OCI-LY3 (cell line): ENCODE measurements around the gene ZDHHC15.

ENCODE experiments used
- EZH2phosphoT487 ChIP-seq: fragments of 200-600 bp; shearing (Covaris generic); IDR thresholded peaks from 2 replicates; pipeline ENCODE4 v1.6.1; 2018; ENCODE audit warnings: antibody characterized with exemption, mixed run types, low read depth
- TF ChIP-seq, protein P1 (sequence below): fragments of 200-600, 300-600 bp; sonication (generic); IDR thresholded peaks from 2 replicates; pipeline ENCODE4 v1.5.1; 2014; ENCODE audit warnings: antibody characterized with exemption, low read length, low read depth

DNA sequence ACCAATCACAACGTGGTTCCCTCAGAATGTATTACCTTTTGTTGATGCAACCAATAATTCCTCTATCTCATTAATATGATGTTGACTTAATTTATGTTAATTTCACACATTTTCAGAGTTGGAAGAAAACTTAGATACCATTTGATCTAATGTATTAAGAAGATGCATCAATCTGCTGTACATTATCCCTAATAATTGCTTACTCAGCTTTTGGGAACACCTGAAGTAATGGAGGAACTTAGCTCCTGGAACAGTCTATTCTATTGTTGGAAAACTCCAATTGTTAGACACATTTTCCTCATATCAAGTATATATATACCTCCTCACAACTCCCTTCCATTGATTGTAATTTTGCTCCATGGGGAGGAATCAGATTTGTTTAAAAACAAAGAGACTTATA, 38.9 kb downstream of the ZDHHC15 start:
- TF ChIP-seq, protein P1, sequence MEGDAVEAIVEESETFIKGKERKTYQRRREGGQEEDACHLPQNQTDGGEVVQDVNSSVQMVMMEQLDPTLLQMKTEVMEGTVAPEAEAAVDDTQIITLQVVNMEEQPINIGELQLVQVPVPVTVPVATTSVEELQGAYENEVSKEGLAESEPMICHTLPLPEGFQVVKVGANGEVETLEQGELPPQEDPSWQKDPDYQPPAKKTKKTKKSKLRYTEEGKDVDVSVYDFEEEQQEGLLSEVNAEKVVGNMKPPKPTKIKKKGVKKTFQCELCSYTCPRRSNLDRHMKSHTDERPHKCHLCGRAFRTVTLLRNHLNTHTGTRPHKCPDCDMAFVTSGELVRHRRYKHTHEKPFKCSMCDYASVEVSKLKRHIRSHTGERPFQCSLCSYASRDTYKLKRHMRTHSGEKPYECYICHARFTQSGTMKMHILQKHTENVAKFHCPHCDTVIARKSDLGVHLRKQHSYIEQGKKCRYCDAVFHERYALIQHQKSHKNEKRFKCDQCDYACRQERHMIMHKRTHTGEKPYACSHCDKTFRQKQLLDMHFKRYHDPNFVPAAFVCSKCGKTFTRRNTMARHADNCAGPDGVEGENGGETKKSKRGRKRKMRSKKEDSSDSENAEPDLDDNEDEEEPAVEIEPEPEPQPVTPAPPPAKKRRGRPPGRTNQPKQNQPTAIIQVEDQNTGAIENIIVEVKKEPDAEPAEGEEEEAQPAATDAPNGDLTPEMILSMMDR = no peak
- TF ChIP-seq EZH2phosphoT487 = no peak
